A673 (cell line): ENCODE results near the gene C1orf94. TPM values are rescaled to one million over a fixed set of nuclear protein-coding genes. Genes with fewer than 3 reads are reported as not detected.

ENCODE experiments used
- BruUV-seq: library from RNA; stranded (reverse); fragments of 400-500 nt; replicated peaks from 2 replicates; lab custom pipeline; 2021; lab: Mats Ljungman, UMichigan
- CTCF ChIA-PET: fragments of 300-600 bp; sonication (Branson Sonifier 250); formaldehyde crosslinking; loops from one replicate; lab custom pipeline; 2022; ENCODE audit warnings: antibody characterized with exemption; lab: Charles Lee
- POLR2A ChIA-PET: fragments of 300-600 bp; sonication (Branson Sonifier 250); formaldehyde crosslinking; loops from one replicate; lab custom pipeline; 2022; ENCODE audit warnings: antibody characterized with exemption; ENCODE audit not compliant: low non-redundant PET; lab: Charles Lee
- DNase-seq: peaks from one replicate; pipeline ENCODE4 v3.0.0-alpha.2; 2015; ENCODE audit warnings: low spot score
- H3K27ac ChIP-seq: fragments of 200-600 bp; sonication (generic); 2 replicates; pipeline ENCODE4 v1.5.1; 2016; ENCODE audit warnings: mixed run types, low read depth, mild to moderate bottlenecking, mixed read lengths, antibody characterized with exemption, low read length; ENCODE audit not compliant: poor library complexity, severe bottlenecking
- H3K27me3 ChIP-seq: fragments of 200-600 bp; sonication (generic); replicated peaks from 2 replicates; pipeline ENCODE4 v1.6.1; 2017; ENCODE audit warnings: mixed run types, low read depth, mild to moderate bottlenecking, mixed read lengths, antibody characterized with exemption, low read length; ENCODE audit not compliant: insufficient read depth, poor library complexity
- H3K36me3 ChIP-seq: fragments of 200-600 bp; sonication (generic); 2 replicates; pipeline ENCODE4 v1.6.1; 2016; ENCODE audit warnings: mixed run types, mild to moderate bottlenecking, mixed read lengths, antibody characterized with exemption, low read length; ENCODE audit not compliant: insufficient read depth, poor library complexity, severe bottlenecking
- H3K4me1 ChIP-seq: fragments of 200-600 bp; sonication (generic); 2 replicates; pipeline ENCODE4 v1.6.1; 2017; ENCODE audit warnings: mixed run types, mild to moderate bottlenecking, mixed read lengths, antibody characterized with exemption, low read length; ENCODE audit not compliant: insufficient read depth, poor library complexity, severe bottlenecking
- H3K4me3 ChIP-seq: fragments of 200-600 bp; sonication (generic); 2 replicates; pipeline ENCODE4 v1.5.1; 2016; ENCODE audit warnings: low read depth, mixed run types, mild to moderate bottlenecking, mixed read lengths, low read length; ENCODE audit not compliant: poor library complexity, severe bottlenecking
- H3K9me3 ChIP-seq: fragments of 200-600 bp; sonication (generic); 2 replicates; pipeline ENCODE4 v1.6.1; 2016; ENCODE audit warnings: mixed run types, low read depth, mild to moderate bottlenecking, mixed read lengths, antibody characterized with exemption, low read length; ENCODE audit not compliant: poor library complexity, severe bottlenecking
- CTCF ChIP-seq: fragments of 300-800, 200-600 bp; sonication (generic); conservative IDR thresholded peaks from 2 replicates; pipeline ENCODE4 v1.5.1; 2017; ENCODE audit warnings: low read depth, mild to moderate bottlenecking, antibody characterized with exemption, low read length, moderate library complexity, mixed read lengths
- EZH2 ChIP-seq: fragments of 200-600 bp; sonication (generic); IDR thresholded peaks from 2 replicates; pipeline ENCODE4 v1.6.1; 2017; ENCODE audit warnings: borderline replicate concordance, low read depth, mild to moderate bottlenecking, mixed read lengths, antibody characterized with exemption, low read length; ENCODE audit not compliant: poor library complexity, severe bottlenecking
- intact Hi-C: fragments of 100-400 bp; cut with micrococcal nuclease; formaldehyde crosslinking; loops from one replicate; pipeline ENCODE4 v1.10.0; 2022; ENCODE audit not compliant: unreplicated experiment
- total RNA-seq: library from RNA; stranded (reverse); gene quantifications from 2 replicates; pipeline ENCODE4 v1.2.3, GENCODE V29; 2021

C1orf94 gene
- total RNA-seq, 1 experiment from 2014 or later: 0.34 TPM

DNA sequence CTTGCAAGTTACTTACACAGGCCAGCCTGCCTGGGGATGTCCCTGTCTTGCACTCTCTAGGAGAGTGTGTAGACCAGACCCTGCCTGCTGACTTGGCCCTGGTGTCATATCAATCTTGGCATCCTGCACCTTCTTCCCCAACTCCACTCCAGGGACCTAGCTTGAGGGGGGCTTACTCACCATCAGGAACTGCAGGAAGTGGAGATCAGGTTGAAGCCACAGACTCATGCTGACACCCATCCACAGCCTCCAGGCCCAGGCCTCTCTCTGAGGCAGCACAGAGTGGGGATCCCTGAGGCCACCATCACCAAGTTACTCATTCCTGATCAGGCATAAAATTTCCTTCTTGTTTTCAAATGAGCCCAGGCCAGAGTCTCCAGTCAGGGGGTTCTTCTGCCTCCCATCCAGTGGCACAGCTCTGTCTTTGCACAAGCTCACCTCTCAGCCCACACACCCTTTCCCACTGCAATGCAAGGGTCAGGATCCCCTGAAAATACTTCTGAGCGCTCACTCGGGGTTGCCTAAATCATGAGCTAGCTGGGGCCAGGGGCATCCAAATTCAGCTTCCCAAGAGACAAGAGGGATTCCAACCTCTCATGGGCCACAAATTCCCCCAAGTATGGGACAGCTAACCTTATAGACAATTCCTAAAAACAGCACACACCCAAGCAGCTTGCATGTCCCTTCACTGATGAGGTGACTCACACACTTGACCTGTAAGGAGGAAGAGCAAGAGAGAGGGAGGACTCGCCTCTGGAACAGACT, 45.1 kb upstream of the C1orf94 start:
- intact Hi-C loops: no loop called here
- no TSS peak for BruUV-seq
- CTCF ChIA-PET: no interaction called here
- H3K27ac ChIP-seq: no peak overlapping the region
- POLR2A ChIA-PET: no interaction called here
- TF ChIP-seq EZH2: no peak
- no peak for TF ChIP-seq CTCF
- H3K4me3 ChIP-seq: no peak overlapping the region
- no peaks in the 10 kb centered on the region for H3K4me1 ChIP-seq
- DNase-seq: no peak
- H3K9me3 ChIP-seq: no peaks in the 10 kb centered on the region
- H3K36me3 ChIP-seq: no peaks in the 10 kb centered on the region
- H3K27me3 ChIP-seq: no peaks in the 10 kb centered on the region

- intact Hi-C loops: no loop called here
- no peaks in the 10 kb centered on the region for H3K4me1 ChIP-seq
- no peaks in the 10 kb centered on the region for H3K27me3 ChIP-seq
- POLR2A ChIA-PET: no interaction called here
- no peaks in the 10 kb centered on the region for H3K36me3 ChIP-seq
- CTCF ChIA-PET: no interaction called here
- DNase-seq: no peak
- no peak overlapping the region for H3K27ac ChIP-seq
- TF ChIP-seq CTCF (no peak), EZH2 (no peak)
- no peak overlapping the region for H3K4me3 ChIP-seq
- BruUV-seq: no TSS peak
- no peaks in the 10 kb centered on the region for H3K9me3 ChIP-seq
These were observed 44.6 kb upstream of the C1orf94 start for GRCh38 chr1:34132161-34132420.

DNA sequence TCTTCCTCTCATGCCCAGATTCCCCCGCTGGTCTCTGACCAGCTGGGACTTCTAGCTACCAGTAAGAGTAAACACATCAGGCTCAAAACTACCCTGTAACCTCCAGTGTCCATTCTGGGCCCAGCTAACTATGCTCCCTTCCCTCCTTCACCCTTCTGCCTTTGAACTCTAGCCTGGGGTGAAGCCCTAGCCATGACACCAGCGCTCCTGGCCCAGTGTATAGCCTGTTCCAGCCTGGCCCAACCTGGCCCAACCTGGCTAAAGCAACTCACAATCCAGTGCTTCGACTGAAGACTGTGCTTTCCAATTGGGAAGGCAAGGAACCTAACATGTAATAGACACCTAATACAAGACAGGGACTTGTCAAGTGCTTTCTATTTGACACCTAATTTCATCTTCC, 39.3 kb upstream of the C1orf94 start:
- DNase-seq: no peak
- H3K27me3 ChIP-seq: no peaks in the 10 kb centered on the region
- H3K9me3 ChIP-seq: no peaks in the 10 kb centered on the region
- intact Hi-C loops: no loop called here
- CTCF ChIA-PET: no interaction called here
- H3K4me3 ChIP-seq: no peak overlapping the region
- H3K4me1 ChIP-seq: no peaks in the 10 kb centered on the region
- H3K36me3 ChIP-seq: no peaks in the 10 kb centered on the region
- BruUV-seq: no TSS peak
- TF ChIP-seq EZH2 (no peak), CTCF (no peak)
- H3K27ac ChIP-seq: no peak overlapping the region
- POLR2A ChIA-PET: no interaction called here
